ENCODE results near the gene SNHG17. TPM values are rescaled to one million over a fixed set of nuclear protein-coding genes. Genes with fewer than 3 reads are reported as not detected.
A peak's percentile ranks its signal among the peaks of the same experiment; 100 is the strongest.

The SNHG17 gene
- total and polyA plus RNA-seq, 9 of the 15 experiments (the other 6 are each of a cell fraction or from before 2014, with no cell fraction given), result 29.8 to 106 (median 57.7) TPM

DNA sequence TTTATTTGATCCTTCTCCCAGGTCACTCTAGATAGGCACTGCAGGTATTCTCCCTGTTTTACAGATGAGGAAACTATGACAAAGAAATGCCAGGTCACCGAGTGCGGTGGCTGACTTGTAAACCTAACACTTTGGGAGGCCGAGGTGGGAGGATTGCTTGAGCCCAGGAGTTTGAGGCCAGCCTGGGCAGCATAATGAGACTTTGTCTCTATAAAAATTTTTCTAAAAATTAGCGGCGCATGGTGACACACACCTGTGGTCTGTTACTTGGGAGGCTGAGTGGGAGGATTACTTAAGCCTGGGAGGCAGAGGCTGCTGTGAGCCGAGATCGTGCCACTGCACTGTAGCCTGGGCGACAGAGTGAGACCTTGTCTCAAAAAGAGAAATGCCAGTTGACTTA lies 42.6 kb upstream of the SNHG17 start:
- Histone ChIP-seq H3K9me1 (ENCODE audit: control insufficient read depth, insufficient read depth, low read length) (no peaks in the 10 kb centered on the region), H3K27ac (ENCODE audit: extremely low read depth, low read depth, low read length) (no peak overlapping the region), H3K4me1 (replicated peaks in 1 of 2; ENCODE audit: control insufficient read depth in 2 of 2, insufficient read depth in 2 of 2, low read length in 2 of 2) (peaks cover 10 to 13% of the 10 kb centered on the region in 2 experiments; a peak in 4 of 5 replicates), H3K36me3 (ENCODE audit: control insufficient read depth, insufficient read depth, low read length) (peaks cover 13% of the 10 kb centered on the region), H2AFZ (ENCODE audit: low read depth, low read length) (no peak overlapping the region), H3K9me3 (replicated peaks; ENCODE audit: control insufficient read depth, insufficient read depth, low read depth, low read length) (no peaks in the 10 kb centered on the region), H3K4me3 (no peak overlapping the region), H4K20me1 (replicated peaks; ENCODE audit: control insufficient read depth, insufficient read depth, low read length) (peaks cover 9% of the 10 kb centered on the region; the same call in 1 of the 2 replicates), H3K79me2 (ENCODE audit: control insufficient read depth, insufficient read depth, low read length) (peaks cover 79% of the 10 kb centered on the region), H3K9ac (ENCODE audit: insufficient read depth in 1 of 2, low read depth in 2 of 2, low read length in 2 of 2) (no peak overlapping the region), H3K4me2 (ENCODE audit: insufficient read depth, low read length) (no peak overlapping the region), H3K27me3 (ENCODE audit: control insufficient read depth in 2 of 2, insufficient read depth in 2 of 2, low read length in 2 of 2) (no peaks in the 10 kb centered on the region)
- ATAC-seq, result no peak
- POLR2A ChIA-PET, result interaction anchor here (1.0 kb wide), 1 partner anchor 14 kb away, joined by 4 read pairs; no protein-coding TSS in a partner anchor
- DNase-seq (ENCODE audit: extremely low read depth in 1 of 4, low spot score in 3 of 4), result no peak
- BruUV-seq (replicated peaks), result no TSS peak
- WGBS (ENCODE audit: insufficient coverage, low coverage, missing lambda C conversion rate), result 89% methylated on average over 8 of the region's 8 CpGs
- TF ChIP-seq, protein P1, sequence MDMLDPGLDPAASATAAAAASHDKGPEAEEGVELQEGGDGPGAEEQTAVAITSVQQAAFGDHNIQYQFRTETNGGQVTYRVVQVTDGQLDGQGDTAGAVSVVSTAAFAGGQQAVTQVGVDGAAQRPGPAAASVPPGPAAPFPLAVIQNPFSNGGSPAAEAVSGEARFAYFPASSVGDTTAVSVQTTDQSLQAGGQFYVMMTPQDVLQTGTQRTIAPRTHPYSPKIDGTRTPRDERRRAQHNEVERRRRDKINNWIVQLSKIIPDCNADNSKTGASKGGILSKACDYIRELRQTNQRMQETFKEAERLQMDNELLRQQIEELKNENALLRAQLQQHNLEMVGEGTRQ (CRISPR knock-in tag; IDR thresholded peaks at IDR 0.05), result no peak
- intact Hi-C loops (cut with micrococcal nuclease), result no loop called here
- CTCF ChIA-PET (ENCODE audit: low intra/inter-chr PET ratio), result no interaction called here
- in situ Hi-C loops (cut with MboI), result no loop called here
- FAIRE-seq, result no peak

- ChIA-PET POLR2A (interaction anchor here (0.7 to 2.8 kb wide), 9 partner anchors 9 to 45 kb away, joined by 3 to 21 read pairs (median 5); partner anchors contain the start of gene SNHG17), CTCF (ENCODE audit: low intra/inter-chr PET ratio) (interaction anchor here (1.6 to 1.7 kb wide), 2 partner anchors 27 to 136 kb away, joined by 6 to 7 read pairs; no protein-coding TSS in a partner anchor)
- Histone ChIP-seq H3K36me3 (ENCODE audit: control insufficient read depth, insufficient read depth, low read length) (0 out of 3 replicates have a peak, but pooled peaks cover 4% of the 10 kb centered on the region), H4K20me1 (replicated peaks; ENCODE audit: control insufficient read depth, insufficient read depth, low read length) (peaks cover 9% of the 10 kb centered on the region; the same call in 1 of the 2 replicates), H3K9me1 (ENCODE audit: control insufficient read depth, insufficient read depth, low read length) (no peaks in the 10 kb centered on the region), H3K27me3 (ENCODE audit: control insufficient read depth in 2 of 2, insufficient read depth in 2 of 2, low read length in 2 of 2) (no peaks in the 10 kb centered on the region), H3K9ac (ENCODE audit: insufficient read depth in 1 of 2, low read depth in 2 of 2, low read length in 2 of 2) (peak overlapping the region; percentile 74 to 95), H3K4me3 (peak overlapping the region; percentile 96), H3K9me3 (replicated peaks; ENCODE audit: control insufficient read depth, insufficient read depth, low read depth, low read length) (no peaks in the 10 kb centered on the region), H2AFZ (ENCODE audit: low read depth, low read length) (peak overlapping the region; percentile 99; the same call in 1 of the 2 replicates), H3K4me2 (ENCODE audit: insufficient read depth, low read length) (peak overlapping the region; percentile 92), H3K79me2 (ENCODE audit: control insufficient read depth, insufficient read depth, low read length) (peaks cover 54% of the 10 kb centered on the region), H3K4me1 (replicated peaks in 1 of 2; ENCODE audit: control insufficient read depth in 2 of 2, insufficient read depth in 2 of 2, low read length in 2 of 2) (peaks cover 10 to 16% of the 10 kb centered on the region in 2 experiments; a peak in 4 of 5 replicates), H3K27ac (ENCODE audit: extremely low read depth, low read depth, low read length) (peak overlapping the region; percentile 74; the same call in 1 of the 3 replicates)
- peak; percentile 60 for FAIRE-seq
- peak in 3 of 4 experiments; percentile 61 to 70 (median 61) for DNase-seq (ENCODE audit: extremely low read depth in 1 of 4, low spot score in 3 of 4)
- intact Hi-C loops (cut with micrococcal nuclease), result loop anchor here (2.0 to 5.0 kb wide), 2 partner anchors 21 to 36 kb away; partner anchors contain the start of gene SNHG17
- in situ Hi-C loops (cut with MboI), result no loop called here
- BruUV-seq (replicated peaks), result TSS peak; percentile 43
- under 1% methylated on average over 10 of the region's 10 CpGs for whole genome bisulfite sequencing (ENCODE audit: insufficient coverage, low coverage, missing lambda C conversion rate)
- peak; percentile 49 for ATAC-seq
- TF ChIP-seq HLTF (IDR thresholded peaks at IDR 0.05) (no peak), U2AF1 (optimal IDR thresholded peaks at IDR 0.05; ENCODE audit: low read depth, low read length) (no peak), STAT5A (IDR thresholded peaks at IDR 0.05; ENCODE audit: borderline replicate concordance, low read length) (no peak), ZNF583 (CRISPR knock-in tag; IDR thresholded peaks at IDR 0.05) (no peak), BCOR (IDR thresholded peaks at IDR 0.05) (peak; percentile 75), ZNF395 (CRISPR knock-in tag; IDR thresholded peaks at IDR 0.05) (no peak), SOX6 (IDR thresholded peaks at IDR 0.05) (no peak), PTTG1 (tag; IDR thresholded peaks at IDR 0.05; ENCODE audit: low read depth) (no peak), JUND (IDR thresholded peaks at IDR 0.05; ENCODE audit: borderline replicate concordance, low read depth, low read length) (no peak), JUND (tag; IDR thresholded peaks at IDR 0.05; ENCODE audit: borderline replicate concordance, low read depth, low read length) (no peak), ELF1 (tag; IDR thresholded peaks at IDR 0.05) (no peak)
- TF ChIP-seq, protein P2, sequence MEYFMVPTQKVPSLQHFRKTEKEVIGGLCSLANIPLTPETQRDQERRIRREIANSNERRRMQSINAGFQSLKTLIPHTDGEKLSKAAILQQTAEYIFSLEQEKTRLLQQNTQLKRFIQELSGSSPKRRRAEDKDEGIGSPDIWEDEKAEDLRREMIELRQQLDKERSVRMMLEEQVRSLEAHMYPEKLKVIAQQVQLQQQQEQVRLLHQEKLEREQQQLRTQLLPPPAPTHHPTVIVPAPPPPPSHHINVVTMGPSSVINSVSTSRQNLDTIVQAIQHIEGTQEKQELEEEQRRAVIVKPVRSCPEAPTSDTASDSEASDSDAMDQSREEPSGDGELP (CRISPR knock-in tag; IDR thresholded peaks at IDR 0.05; ENCODE audit: borderline replicate concordance), result no peak
Observed at GRCh38 chr20:38473367-38473795, 38.3 kb upstream of the SNHG17 start.

Data from K562 (cell line).